Astrocyte (in vitro differentiated cells and primary cell): ENCODE data around the gene FKRP. TPM values are rescaled to one million over a fixed set of nuclear protein-coding genes. Genes with fewer than 3 reads are reported as not detected.
A peak's percentile ranks its signal among the peaks of the same experiment; 100 is the strongest.

Experiments used
- DNase-seq: peaks from one replicate; pipeline ENCODE4 v3.0.0-alpha.2; 2010; ENCODE audit warnings: low read depth
- FAIRE-seq: peaks from 2 replicates; lab custom pipeline; 2011; peaks lifted over from hg19 to GRCh38; lab: Jason Lieb, UNC
- H2AFZ ChIP-seq: 2 replicates; pipeline ENCODE4 v1.6.0; 2012; ENCODE audit warnings: low read depth, low read length, inconsistent platforms
- H3K27ac ChIP-seq: 2 replicates; pipeline ENCODE4 v1.5.1; 2011; ENCODE audit warnings: low read depth, low read length, inconsistent platforms
- H3K27me3 ChIP-seq: 2 replicates; pipeline ENCODE4 v1.6.0; 2011; ENCODE audit warnings: low read length, inconsistent platforms; ENCODE audit not compliant: insufficient read depth
- H3K36me3 ChIP-seq: 2 replicates; pipeline ENCODE4 v1.5.1; 2011; ENCODE audit warnings: low read length, inconsistent platforms; ENCODE audit not compliant: insufficient read depth
- H3K4me1 ChIP-seq: 2 replicates; pipeline ENCODE4 v1.5.1; 2011; ENCODE audit warnings: low read length, inconsistent platforms; ENCODE audit not compliant: insufficient read depth
- H3K4me2 ChIP-seq: 2 replicates; pipeline ENCODE4 v1.6.0; 2012; ENCODE audit warnings: low read length, inconsistent platforms
- H3K4me3 ChIP-seq: 2 replicates; pipeline ENCODE4 v1.5.1; 2011; ENCODE audit warnings: low read depth, mild to moderate bottlenecking, low read length, inconsistent platforms; ENCODE audit not compliant: insufficient read depth
- H3K79me2 ChIP-seq: 2 replicates; pipeline ENCODE4 v1.6.0; 2012; ENCODE audit warnings: mild to moderate bottlenecking, low read length, inconsistent platforms; ENCODE audit not compliant: insufficient read depth
- H3K9ac ChIP-seq: 2 replicates; pipeline ENCODE4 v1.6.0; 2012; ENCODE audit warnings: mild to moderate bottlenecking, low read length, inconsistent platforms
- H3K9me3 ChIP-seq: 2 replicates; pipeline ENCODE4 v1.5.1; 2012; ENCODE audit warnings: low read depth, mild to moderate bottlenecking, low read length, inconsistent platforms; ENCODE audit not compliant: insufficient read depth
- H4K20me1 ChIP-seq: 2 replicates; pipeline ENCODE4 v1.6.0; 2012; ENCODE audit warnings: low read length, inconsistent platforms; ENCODE audit not compliant: insufficient read depth
- H3K27ac Mint-ChIP-seq: one replicate; pipeline ENCODE4 v1.8.0; 2021; ENCODE audit warnings: mild to moderate bottlenecking, mixed read lengths; ENCODE audit not compliant: unreplicated experiment
- H3K27me3 Mint-ChIP-seq: one replicate; pipeline ENCODE4 v1.8.0; 2021; ENCODE audit warnings: low read depth, mixed read lengths; ENCODE audit not compliant: unreplicated experiment
- H3K36me3 Mint-ChIP-seq: one replicate; pipeline ENCODE4 v1.8.0; 2021; ENCODE audit warnings: low read depth, mixed read lengths; ENCODE audit not compliant: unreplicated experiment
- H3K4me1 Mint-ChIP-seq: one replicate; pipeline ENCODE4 v1.8.0; 2021; ENCODE audit warnings: low read depth, mixed read lengths; ENCODE audit not compliant: unreplicated experiment
- H3K4me3 Mint-ChIP-seq: one replicate; pipeline ENCODE4 v1.8.0; 2021; ENCODE audit warnings: mild to moderate bottlenecking, moderate library complexity, mixed read lengths; ENCODE audit not compliant: unreplicated experiment
- H3K9me3 Mint-ChIP-seq: one replicate; pipeline ENCODE4 v1.8.0; 2021; ENCODE audit warnings: mild to moderate bottlenecking, mixed read lengths; ENCODE audit not compliant: unreplicated experiment
- CTCF ChIP-seq: IDR thresholded peaks from 2 replicates; pipeline ENCODE4 v1.5.1; 2011; ENCODE audit warnings: low read depth, mild to moderate bottlenecking, inconsistent platforms, low read length, moderate library complexity; ENCODE audit not compliant: insufficient read depth
- EZH2 ChIP-seq: IDR thresholded peaks from 2 replicates; pipeline ENCODE4 v1.6.1; 2012; ENCODE audit warnings: mild to moderate bottlenecking, low read length, inconsistent platforms; ENCODE audit not compliant: insufficient read depth
- total RNA-seq: library from RNA; stranded (reverse); gene quantifications from 2 replicates; pipeline ENCODE4 v1.2.1, GENCODE V29; 2021

FKRP gene
- total RNA-seq, 1 donor from 2014 or later: 25.1 TPM

- Mint-ChIP-seq H3K4me1 (peaks cover 10% of the 10 kb centered on the region), H3K36me3 (peaks cover 7% of the 10 kb centered on the region)
- H3K4me3 ChIP-seq: no peak overlapping the region
Observed at GRCh38 chr19:46744005-46744691, 1.7 kb upstream of the FKRP start.

GRCh38 chr19:46745030-46745429 is 827 bp upstream of the FKRP start:
- Histone ChIP-seq H3K79me2 (peaks cover 64% of the 10 kb centered on the region), H3K9me3 (no peaks in the 10 kb centered on the region), H3K4me3 (peak overlapping the region; percentile 82), H2AFZ (no peak overlapping the region), H3K27me3 (no peaks in the 10 kb centered on the region), H3K27ac (no peak overlapping the region), H3K36me3 (no peaks in the 10 kb centered on the region), H3K9ac (peak overlapping the region; percentile 93), H4K20me1 (peaks cover 62% of the 10 kb centered on the region), H3K4me1 (peaks cover 18% of the 10 kb centered on the region), H3K4me2 (peak overlapping the region; percentile 98)
- no peaks in the 10 kb centered on the region for H3K9me3 Mint-ChIP-seq
- DNase-seq (no peak), FAIRE-seq (no peak)
- peak overlapping the region; percentile 98 for H3K4me3 Mint-ChIP-seq
- peaks cover 5% of the 10 kb centered on the region for H3K36me3 Mint-ChIP-seq
- no peaks in the 10 kb centered on the region for H3K27me3 Mint-ChIP-seq
- H3K4me1 Mint-ChIP-seq: peaks cover 7% of the 10 kb centered on the region
- peak overlapping the region; percentile 80 for H3K27ac Mint-ChIP-seq
- no peak for TF ChIP-seq EZH2
- no peak for TF ChIP-seq CTCF

More at GRCh38 chr19:46744005-46744691, 1.7 kb upstream of the FKRP start:
- peaks cover 70% of the 10 kb centered on the region for H4K20me1 ChIP-seq
- DNase-seq (no peak), FAIRE-seq (no peak)
- H3K27ac ChIP-seq: no peak overlapping the region
- Mint-ChIP-seq H3K27ac (no peak overlapping the region), H3K27me3 (no peaks in the 10 kb centered on the region), H3K4me3 (peak overlapping the region; percentile 98), H3K9me3 (no peaks in the 10 kb centered on the region)
- H2AFZ ChIP-seq: no peak overlapping the region
- H3K79me2 ChIP-seq: peaks cover 73% of the 10 kb centered on the region
- peaks cover 18% of the 10 kb centered on the region for H3K4me1 ChIP-seq
- peak overlapping the region; percentile 98 for H3K4me2 ChIP-seq
- H3K36me3 ChIP-seq: no peaks in the 10 kb centered on the region
- no peaks in the 10 kb centered on the region for H3K9me3 ChIP-seq
- no peak for TF ChIP-seq EZH2
- TF ChIP-seq CTCF: no peak
- no peaks in the 10 kb centered on the region for H3K27me3 ChIP-seq
- H3K9ac ChIP-seq: no peak overlapping the region
